Loucy (cell line): Measurements from ENCODE around the gene UGT1A9.

Experiments used
- H2AFZ ChIP-seq: fragments of 200-600 bp; sonication (generic); 2 replicates; pipeline ENCODE4 v1.6.0; 2016; ENCODE audit warnings: antibody characterized with exemption, mild to moderate bottlenecking, low read length, moderate library complexity
- H3F3A ChIP-seq: fragments of 200-600 bp; 2 replicates; pipeline ENCODE4 v1.6.0; 2016; ENCODE audit warnings: antibody characterized with exemption, low read depth, mild to moderate bottlenecking
- H3K27me3 ChIP-seq: fragments of 200-600 bp; sonication (generic); 2 replicates; pipeline ENCODE4 v1.6.1; 2014; ENCODE audit warnings: low read length, mild to moderate bottlenecking; ENCODE audit not compliant: insufficient read depth, poor library complexity, severe bottlenecking
- H3K36me3 ChIP-seq: fragments of 200-600 bp; sonication (generic); 2 replicates; pipeline ENCODE4 v1.6.1; 2016; ENCODE audit warnings: low read length; ENCODE audit not compliant: insufficient read depth
- H3K4me1 ChIP-seq: fragments of 200-600 bp; sonication (generic); 2 replicates; pipeline ENCODE4 v1.5.1; 2014; ENCODE audit warnings: low read length, mild to moderate bottlenecking; ENCODE audit not compliant: insufficient read depth, poor library complexity, severe bottlenecking
- H3K4me2 ChIP-seq: fragments of 200-600 bp; sonication (generic); 2 replicates; pipeline ENCODE4 v1.6.0; 2014; ENCODE audit warnings: antibody characterized with exemption, low read length, low read depth, mild to moderate bottlenecking; ENCODE audit not compliant: poor library complexity, severe bottlenecking
- H3K4me3 ChIP-seq: fragments of 200-600 bp; sonication (generic); 2 replicates; pipeline ENCODE4 v1.5.1; 2014; ENCODE audit warnings: low read length, mild to moderate bottlenecking, mixed read lengths; ENCODE audit not compliant: poor library complexity, severe bottlenecking
- H3K79me2 ChIP-seq: fragments of 200-600 bp; sonication (generic); 2 replicates; pipeline ENCODE4 v1.6.1; 2014; ENCODE audit warnings: low read length; ENCODE audit not compliant: insufficient read depth
- H3K9ac ChIP-seq: fragments of 200-600 bp; sonication (generic); 2 replicates; pipeline ENCODE4 v1.6.0; 2014; ENCODE audit warnings: mild to moderate bottlenecking, low read depth, low read length, moderate library complexity; ENCODE audit not compliant: poor library complexity, severe bottlenecking
- H3K9me2 ChIP-seq: fragments of 200-600 bp; sonication (generic); replicated peaks from 2 replicates; pipeline ENCODE4 v1.6.1; 2016; ENCODE audit warnings: low read depth, low read length, mixed read lengths
- H3K9me3 ChIP-seq: fragments of 200-600 bp; sonication (generic); 2 replicates; pipeline ENCODE4 v1.6.1; 2014; ENCODE audit warnings: mild to moderate bottlenecking, antibody characterized with exemption, low read length, low read depth; ENCODE audit not compliant: insufficient read depth
- H4K20me1 ChIP-seq: fragments of 200-600 bp; sonication (generic); 2 replicates; pipeline ENCODE4 v1.6.0; 2014; ENCODE audit warnings: antibody characterized with exemption, low read length, mild to moderate bottlenecking; ENCODE audit not compliant: insufficient read depth, poor library complexity, severe bottlenecking
- EZH2phosphoT487 ChIP-seq: fragments of 200-600 bp; IDR thresholded peaks from 2 replicates; pipeline ENCODE4 v1.6.1; 2018; ENCODE audit warnings: antibody characterized with exemption, mild to moderate bottlenecking, moderate library complexity, borderline replicate concordance
- TF ChIP-seq, protein P1 (sequence below): fragments of 200-600 bp; sonication (generic); conservative IDR thresholded peaks from 2 replicates; pipeline ENCODE4 v1.5.1; 2014; ENCODE audit warnings: mild to moderate bottlenecking, antibody characterized with exemption, low read length

UGT1A9 gene

DNA sequence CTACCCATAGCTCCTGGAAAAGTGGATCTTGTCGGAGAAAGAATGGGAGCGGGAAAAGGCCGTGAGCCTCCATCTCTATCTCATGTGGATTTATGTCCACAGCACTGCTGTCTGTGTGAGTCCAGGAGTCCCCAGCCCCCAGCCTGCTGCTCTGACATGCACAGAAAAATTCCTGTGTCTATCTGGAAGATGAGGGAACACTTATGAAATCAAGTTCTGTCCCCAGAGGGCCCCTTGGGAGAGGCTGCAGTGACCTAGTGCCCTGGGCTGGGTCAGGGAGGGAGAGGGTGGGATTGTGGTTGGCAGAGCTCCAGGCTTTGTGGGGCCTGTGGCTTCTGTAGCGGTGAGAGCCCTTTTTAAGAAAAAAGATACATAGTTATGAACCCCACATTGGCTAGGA lies 145.1 kb downstream of the UGT1A9 start:
- Histone ChIP-seq H3F3A (no peaks in the 10 kb centered on the region), H3K27me3 (no peaks in the 10 kb centered on the region), H3K9me3 (no peaks in the 10 kb centered on the region), H3K4me2 (no peak overlapping the region), H2AFZ (no peak overlapping the region), H3K9me2 (no peaks in the 10 kb centered on the region), H3K4me3 (no peak overlapping the region), H3K36me3 (no peaks in the 10 kb centered on the region), H3K4me1 (no peaks in the 10 kb centered on the region), H3K79me2 (no peaks in the 10 kb centered on the region), H4K20me1 (no peaks in the 10 kb centered on the region), H3K9ac (no peak overlapping the region)
- TF ChIP-seq, protein P1, sequence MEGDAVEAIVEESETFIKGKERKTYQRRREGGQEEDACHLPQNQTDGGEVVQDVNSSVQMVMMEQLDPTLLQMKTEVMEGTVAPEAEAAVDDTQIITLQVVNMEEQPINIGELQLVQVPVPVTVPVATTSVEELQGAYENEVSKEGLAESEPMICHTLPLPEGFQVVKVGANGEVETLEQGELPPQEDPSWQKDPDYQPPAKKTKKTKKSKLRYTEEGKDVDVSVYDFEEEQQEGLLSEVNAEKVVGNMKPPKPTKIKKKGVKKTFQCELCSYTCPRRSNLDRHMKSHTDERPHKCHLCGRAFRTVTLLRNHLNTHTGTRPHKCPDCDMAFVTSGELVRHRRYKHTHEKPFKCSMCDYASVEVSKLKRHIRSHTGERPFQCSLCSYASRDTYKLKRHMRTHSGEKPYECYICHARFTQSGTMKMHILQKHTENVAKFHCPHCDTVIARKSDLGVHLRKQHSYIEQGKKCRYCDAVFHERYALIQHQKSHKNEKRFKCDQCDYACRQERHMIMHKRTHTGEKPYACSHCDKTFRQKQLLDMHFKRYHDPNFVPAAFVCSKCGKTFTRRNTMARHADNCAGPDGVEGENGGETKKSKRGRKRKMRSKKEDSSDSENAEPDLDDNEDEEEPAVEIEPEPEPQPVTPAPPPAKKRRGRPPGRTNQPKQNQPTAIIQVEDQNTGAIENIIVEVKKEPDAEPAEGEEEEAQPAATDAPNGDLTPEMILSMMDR = no peak
- no peak for TF ChIP-seq EZH2phosphoT487

DNA sequence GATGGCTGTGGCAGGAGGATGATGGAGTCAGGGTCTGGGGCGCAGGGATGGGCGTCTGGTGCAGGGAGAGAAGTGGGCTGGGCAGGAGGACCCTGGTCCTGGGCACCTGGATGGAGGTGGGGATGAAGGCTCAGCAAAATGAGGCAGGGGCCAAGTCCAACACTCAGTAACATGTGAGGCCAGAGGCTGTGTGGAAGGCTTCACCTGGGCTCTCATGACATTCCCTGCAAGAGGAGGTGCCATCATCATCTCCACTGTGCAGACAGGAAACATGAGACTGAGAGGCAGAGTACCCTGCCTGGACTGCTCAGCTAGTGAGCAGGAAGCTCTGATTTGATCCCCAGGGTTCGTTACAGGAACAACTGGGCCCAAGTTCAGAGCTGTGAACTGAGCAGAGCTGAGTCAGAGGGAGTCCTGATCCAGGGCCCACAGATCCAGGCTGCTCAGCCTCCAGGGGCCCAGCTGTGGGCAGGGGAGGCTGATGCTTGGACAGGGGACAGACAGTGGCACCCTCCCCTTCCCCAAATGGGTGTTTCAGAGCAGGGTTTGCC lies 145.7 kb downstream of the UGT1A9 start:
- Histone ChIP-seq H3K9me2 (no peaks in the 10 kb centered on the region), H3K36me3 (no peaks in the 10 kb centered on the region), H3K79me2 (no peaks in the 10 kb centered on the region), H3K4me1 (no peaks in the 10 kb centered on the region), H3K4me3 (no peak overlapping the region), H3K9ac (no peak overlapping the region), H3K27me3 (no peaks in the 10 kb centered on the region), H3K9me3 (no peaks in the 10 kb centered on the region), H2AFZ (no peak overlapping the region), H4K20me1 (no peaks in the 10 kb centered on the region), H3F3A (no peaks in the 10 kb centered on the region), H3K4me2 (no peak overlapping the region)
- TF ChIP-seq EZH2phosphoT487 = no peak
- TF ChIP-seq, protein P1 = no peak

DNA sequence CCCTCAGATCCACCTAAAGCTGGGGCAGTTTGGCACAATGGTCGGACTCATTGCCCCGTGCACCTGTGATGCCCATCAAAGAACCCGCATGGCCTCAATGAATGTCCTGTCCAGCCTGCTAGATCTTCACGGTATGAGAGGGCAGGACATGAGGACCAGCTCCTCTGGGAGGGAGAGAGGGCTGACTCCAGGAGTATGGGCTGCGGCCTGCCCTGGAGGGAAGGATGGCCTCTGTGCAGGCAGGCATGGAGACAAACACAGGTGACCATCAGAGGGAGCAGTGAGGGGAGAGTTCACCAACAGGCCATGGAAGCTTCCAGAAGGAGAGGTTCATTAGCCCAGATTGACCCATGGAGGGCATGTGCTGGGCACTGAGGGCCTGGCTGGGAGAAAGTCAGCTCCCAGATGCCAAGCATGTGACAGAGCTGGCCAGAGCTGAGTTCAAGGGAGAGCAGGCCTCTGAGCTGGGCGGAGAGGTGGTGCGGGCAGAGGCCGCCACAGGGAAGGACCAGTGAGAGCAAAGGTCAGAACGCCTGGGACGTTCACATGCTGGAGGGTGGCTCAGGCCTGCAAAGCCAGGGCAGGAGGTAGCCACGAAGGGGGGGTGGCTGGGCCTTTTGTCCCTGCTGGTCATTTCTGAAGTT lies 146.4 kb downstream of the UGT1A9 start:
- TF ChIP-seq EZH2phosphoT487 = no peak
- TF ChIP-seq, protein P1 = no peak
- H3K27me3 ChIP-seq = no peaks in the 10 kb centered on the region
- H3K36me3 ChIP-seq = no peaks in the 10 kb centered on the region
- H3K9me3 ChIP-seq = no peaks in the 10 kb centered on the region
- no peaks in the 10 kb centered on the region for H3K79me2 ChIP-seq
- H3K4me3 ChIP-seq = no peak overlapping the region
- H3K9ac ChIP-seq = no peak overlapping the region
- H3K9me2 ChIP-seq = no peaks in the 10 kb centered on the region
- no peak overlapping the region for H3K4me2 ChIP-seq
- no peak overlapping the region for H2AFZ ChIP-seq
- H3K4me1 ChIP-seq = no peaks in the 10 kb centered on the region
- no peaks in the 10 kb centered on the region for H4K20me1 ChIP-seq
- H3F3A ChIP-seq = no peaks in the 10 kb centered on the region
